ENCODE measurements around the gene ALKBH5.
A peak's percentile ranks its signal among the peaks of the same experiment; 100 is the strongest.

ALKBH5 gene

GRCh38 chr17:18234853-18235380 is 51.3 kb downstream of the ALKBH5 start:
- no peak for DNase-seq (ENCODE audit: low read depth)
- H3K4me3 ChIP-seq (ENCODE audit: low read depth, low read length): no peak overlapping the region

GRCh38 chr17:18235743-18236256 is 52.2 kb downstream of the ALKBH5 start:
- DNase-seq (ENCODE audit: low read depth): peak; percentile 51
- H3K4me3 ChIP-seq (ENCODE audit: low read depth, low read length): no peak overlapping the region

GRCh38 chr17:18236494-18236893 is 52.9 kb downstream of the ALKBH5 start:
- H3K4me3 ChIP-seq (ENCODE audit: low read depth, low read length): no peak overlapping the region
- DNase-seq (ENCODE audit: low read depth): no peak

- H3K4me3 ChIP-seq (ENCODE audit: low read depth, low read length): no peak overlapping the region
- DNase-seq (ENCODE audit: low read depth): no peak
Observed at GRCh38 chr17:18237461-18237860, 53.8 kb downstream of the ALKBH5 start.

GRCh38 chr17:18238299-18238698 is 54.7 kb downstream of the ALKBH5 start:
- no peak overlapping the region for H3K4me3 ChIP-seq (ENCODE audit: low read depth, low read length)
- DNase-seq (ENCODE audit: low read depth): no peak

- H3K4me3 ChIP-seq (ENCODE audit: low read depth, low read length): no peak overlapping the region
- no peak for DNase-seq (ENCODE audit: low read depth)
Observed at GRCh38 chr17:18240449-18240848, 56.8 kb downstream of the ALKBH5 start.

- no peak for DNase-seq (ENCODE audit: low read depth)
- no peak overlapping the region for H3K4me3 ChIP-seq (ENCODE audit: low read depth, low read length)
Observed at GRCh38 chr17:18241229-18241871, 57.7 kb downstream of the ALKBH5 start.

GRCh38 chr17:18245038-18245776 is 61.6 kb downstream of the ALKBH5 start:
- H3K4me3 ChIP-seq (ENCODE audit: low read depth, low read length): no peak overlapping the region
- DNase-seq (ENCODE audit: low read depth): no peak

GRCh38 chr17:18246109-18246725 is 62.6 kb downstream of the ALKBH5 start:
- H3K4me3 ChIP-seq (ENCODE audit: low read depth, low read length): no peak overlapping the region
- no peak for DNase-seq (ENCODE audit: low read depth)

GRCh38 chr17:18246880-18247612 is 63.4 kb downstream of the ALKBH5 start:
- no peak for DNase-seq (ENCODE audit: low read depth)
- no peak overlapping the region for H3K4me3 ChIP-seq (ENCODE audit: low read depth, low read length)

- H3K4me3 ChIP-seq (ENCODE audit: low read depth, low read length): no peak overlapping the region
- DNase-seq (ENCODE audit: low read depth): no peak
Observed at GRCh38 chr17:18247613-18248001, 64.0 kb downstream of the ALKBH5 start.

GRCh38 chr17:18248300-18248731 is 64.7 kb downstream of the ALKBH5 start:
- DNase-seq (ENCODE audit: low read depth): no peak
- no peak overlapping the region for H3K4me3 ChIP-seq (ENCODE audit: low read depth, low read length)

- DNase-seq (ENCODE audit: low read depth): no peak
- H3K4me3 ChIP-seq (ENCODE audit: low read depth, low read length): no peak overlapping the region
Observed at GRCh38 chr17:18248811-18249210, 65.2 kb downstream of the ALKBH5 start.

GRCh38 chr17:18250259-18250658 is 66.6 kb downstream of the ALKBH5 start:
- no peak for DNase-seq (ENCODE audit: low read depth)
- H3K4me3 ChIP-seq (ENCODE audit: low read depth, low read length): no peak overlapping the region

GRCh38 chr17:18250708-18251107 is 67.1 kb downstream of the ALKBH5 start:
- no peak overlapping the region for H3K4me3 ChIP-seq (ENCODE audit: low read depth, low read length)
- no peak for DNase-seq (ENCODE audit: low read depth)

GRCh38 chr17:18251204-18251603 is 67.6 kb downstream of the ALKBH5 start:
- DNase-seq (ENCODE audit: low read depth): no peak
- no peak overlapping the region for H3K4me3 ChIP-seq (ENCODE audit: low read depth, low read length)

- DNase-seq (ENCODE audit: low read depth): no peak
- no peak overlapping the region for H3K4me3 ChIP-seq (ENCODE audit: low read depth, low read length)
Observed at GRCh38 chr17:18252160-18252559, 68.5 kb downstream of the ALKBH5 start.

- DNase-seq (ENCODE audit: low read depth): no peak
- H3K4me3 ChIP-seq (ENCODE audit: low read depth, low read length): no peak overlapping the region
Observed at GRCh38 chr17:18253187-18253884, 69.7 kb downstream of the ALKBH5 start.
